ENCODE data around the gene AMN1. TPM values are rescaled to one million over a fixed set of nuclear protein-coding genes. Genes with fewer than 3 reads are reported as not detected.
"Not testable (repeated sequence)": the region's sequence is repeated elsewhere in the genome, so short reads cannot be mapped to it uniquely, and the experiment has no call there.

The AMN1 gene
- total RNA-seq, 4 donors from 2014 or later: 1.9 to 6.7 (median 5.7) TPM

- TF ChIP-seq POLR2A (IDR thresholded peaks at IDR 0.05) (no peak), CTCF (IDR thresholded peaks at IDR 0.05) (no peak)
- no peaks in the 10 kb centered on the region for H3K4me1 ChIP-seq
- H3K9me3 ChIP-seq: no peaks in the 10 kb centered on the region
- 79 to 85% methylated on average over 2 of the region's 2 CpGs for WGBS, 2 donors
- H3K27me3 ChIP-seq: no peaks in the 10 kb centered on the region
- no peak overlapping the region for H3K27ac ChIP-seq
- no peak for DNase-seq
- intact Hi-C loops (cut with DNase I): no loop called here
- no peak overlapping the region for H3K4me3 ChIP-seq
- no peaks in the 10 kb centered on the region for H3K36me3 ChIP-seq
These were observed 39.2 kb upstream of the AMN1 start for GRCh38 chr12:31768046-31768445.

- no peaks in the 10 kb centered on the region for H3K36me3 ChIP-seq
- WGBS, 2 donors: 55 to 58% methylated on average over 1 of the region's 1 CpG
- TF ChIP-seq POLR2A (IDR thresholded peaks at IDR 0.05) (no peak), CTCF (IDR thresholded peaks at IDR 0.05) (no peak)
These were observed 37.1 kb upstream of the AMN1 start for GRCh38 chr12:31765931-31766330.

GRCh38 chr12:31759632-31760459, 31.0 kb upstream of the AMN1 start:
- Histone ChIP-seq H3K9me3 (peaks cover 0 to 7% (median 0%) of the 10 kb centered on the region in 3 donors), H3K27me3 (no peaks in the 10 kb centered on the region), H3K27ac (peak overlapping the region in 3 of 4 donors; percentile 2 to 44 (median 29)), H3K36me3 (no peaks in the 10 kb centered on the region), H3K4me1 (no peaks in the 10 kb centered on the region), H3K4me3 (no peak overlapping the region)
- TF ChIP-seq POLR2A (IDR thresholded peaks at IDR 0.05) (no peak), CTCF (IDR thresholded peaks at IDR 0.05) (no peak)
- 88 to 89% methylated on average over 4 of the region's 4 CpGs for WGBS, 2 donors
- no peak for DNase-seq
- intact Hi-C loops (cut with DNase I): no loop called here

More at GRCh38 chr12:31765931-31766330, 37.1 kb upstream of the AMN1 start:
- no peaks in the 10 kb centered on the region for H3K4me1 ChIP-seq
- no peak overlapping the region for H3K4me3 ChIP-seq
- H3K27me3 ChIP-seq: no peaks in the 10 kb centered on the region
- DNase-seq: no peak
- no peak overlapping the region for H3K27ac ChIP-seq
- peaks cover 0 to 7% (median 0%) of the 10 kb centered on the region in 3 donors for H3K9me3 ChIP-seq
- intact Hi-C loops (cut with DNase I): no loop called here

GRCh38 chr12:31758297-31758696, 29.5 kb upstream of the AMN1 start:
- H3K4me1 ChIP-seq; H3K4me3 ChIP-seq; H3K27me3 ChIP-seq; H3K9me3 ChIP-seq; DNase-seq; H3K36me3 ChIP-seq; intact Hi-C loops (cut with DNase I): not testable (repeated sequence)
- H3K27ac ChIP-seq: peak overlapping the region in 2 of 4 donors; percentile 64 to 67
- WGBS, 2 donors: 65 to 69% methylated on average over 5 of the region's 5 CpGs

GRCh38 chr12:31756977-31757420, 28.2 kb upstream of the AMN1 start:
- Histone ChIP-seq H3K27ac (peak overlapping the region in 3 of 4 donors; percentile 64 to 67 (median 67)), H3K4me3 (no peak overlapping the region), H3K4me1 (peaks cover 0 to 4% (median 0%) of the 10 kb centered on the region in 3 donors), H3K9me3 (no peaks in the 10 kb centered on the region), H3K36me3 (no peaks in the 10 kb centered on the region), H3K27me3 (no peaks in the 10 kb centered on the region)
- no peak for TF ChIP-seq POLR2A (IDR thresholded peaks at IDR 0.05)
- no peak for TF ChIP-seq CTCF (IDR thresholded peaks at IDR 0.05)
- 30 to 33% methylated on average over 1 of the region's 1 CpG for WGBS, 2 donors
- intact Hi-C loops (cut with DNase I): no loop called here
- no peak for DNase-seq
